ENCODE measurements around the gene RIMS4. TPM values are rescaled to one million over a fixed set of nuclear protein-coding genes. Genes with fewer than 3 reads are reported as not detected.
A peak's percentile ranks its signal among the peaks of the same experiment; 100 is the strongest.

Gene RIMS4
- total RNA-seq, 1 donor from 2014 or later, result not detected

GRCh38 chr20:44747166-44748004, 63.0 kb downstream of the RIMS4 start:
- ATAC-seq (ENCODE audit: low read depth) (no peak), DNase-seq (peak; percentile 32)
- Mint-ChIP-seq H3K4me1 (peaks cover 15% of the 10 kb centered on the region), H3K4me3 (peak overlapping the region; percentile 25), H3K27ac (no peak overlapping the region), H3K9me3 (no peaks in the 10 kb centered on the region), H3K36me3 (ENCODE audit: low read depth) (no peaks in the 10 kb centered on the region), H3K27me3 (peaks cover 36% of the 10 kb centered on the region)
- POLR2A ChIA-PET, result no interaction called here
- TF ChIP-seq, protein P1, sequence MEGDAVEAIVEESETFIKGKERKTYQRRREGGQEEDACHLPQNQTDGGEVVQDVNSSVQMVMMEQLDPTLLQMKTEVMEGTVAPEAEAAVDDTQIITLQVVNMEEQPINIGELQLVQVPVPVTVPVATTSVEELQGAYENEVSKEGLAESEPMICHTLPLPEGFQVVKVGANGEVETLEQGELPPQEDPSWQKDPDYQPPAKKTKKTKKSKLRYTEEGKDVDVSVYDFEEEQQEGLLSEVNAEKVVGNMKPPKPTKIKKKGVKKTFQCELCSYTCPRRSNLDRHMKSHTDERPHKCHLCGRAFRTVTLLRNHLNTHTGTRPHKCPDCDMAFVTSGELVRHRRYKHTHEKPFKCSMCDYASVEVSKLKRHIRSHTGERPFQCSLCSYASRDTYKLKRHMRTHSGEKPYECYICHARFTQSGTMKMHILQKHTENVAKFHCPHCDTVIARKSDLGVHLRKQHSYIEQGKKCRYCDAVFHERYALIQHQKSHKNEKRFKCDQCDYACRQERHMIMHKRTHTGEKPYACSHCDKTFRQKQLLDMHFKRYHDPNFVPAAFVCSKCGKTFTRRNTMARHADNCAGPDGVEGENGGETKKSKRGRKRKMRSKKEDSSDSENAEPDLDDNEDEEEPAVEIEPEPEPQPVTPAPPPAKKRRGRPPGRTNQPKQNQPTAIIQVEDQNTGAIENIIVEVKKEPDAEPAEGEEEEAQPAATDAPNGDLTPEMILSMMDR (IDR thresholded peaks at IDR 0.05), result no peak
- intact Hi-C loops (cut with micrococcal nuclease), result loop anchor here (1.0 to 5.0 kb wide), 3 partner anchors 120 to 360 kb away; no protein-coding TSS in a partner anchor
- CTCF ChIA-PET, result interaction anchor here (0.6 to 1.9 kb wide), 10 partner anchors 9 to 363 kb away, joined by 3 to 10 read pairs (median 4); no protein-coding TSS in a partner anchor

DNA sequence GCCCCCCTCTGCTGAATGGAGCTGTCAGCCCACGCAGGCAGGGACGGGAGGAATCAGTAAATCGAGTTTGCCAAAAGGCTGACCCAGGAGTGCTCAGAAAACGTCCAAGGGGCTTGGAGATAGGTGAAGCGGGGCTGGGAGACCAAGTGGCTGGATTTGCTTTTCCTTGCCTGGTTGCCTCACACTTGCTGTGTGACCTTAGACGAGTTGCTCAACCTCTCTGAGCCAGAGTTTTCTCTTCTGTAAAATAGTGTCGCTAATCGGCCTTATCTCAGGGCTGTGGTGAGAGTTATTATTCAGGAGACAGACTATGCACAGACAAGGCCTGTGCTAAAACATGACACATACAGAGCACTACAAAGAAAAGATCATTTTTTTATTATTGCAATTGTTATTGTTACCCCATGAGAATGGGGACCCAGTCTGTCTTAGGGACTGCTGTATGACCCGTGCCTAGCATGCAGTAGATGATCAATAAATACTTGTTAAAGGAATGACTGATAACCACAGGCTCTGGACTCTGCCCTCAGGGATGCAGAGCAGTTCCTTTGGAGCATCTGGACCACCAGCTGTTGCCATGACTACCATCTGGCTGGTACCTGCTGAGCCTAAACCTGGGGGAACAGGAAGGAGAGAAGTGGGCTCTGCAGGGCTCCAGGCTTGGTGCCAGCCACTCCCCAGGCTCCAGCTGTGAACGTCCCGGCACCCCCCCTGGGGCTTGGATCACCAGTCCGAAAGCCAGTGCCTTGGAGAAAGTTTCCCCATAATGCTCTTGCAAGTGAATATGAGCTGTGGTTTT, 63.8 kb downstream of the RIMS4 start:
- intact Hi-C loops (cut with micrococcal nuclease), result loop anchor here (1.0 to 5.0 kb wide), 3 partner anchors 121 to 359 kb away; no protein-coding TSS in a partner anchor
- H3K9me3 Mint-ChIP-seq, result no peaks in the 10 kb centered on the region
- no peak for DNase-seq

GRCh38 chr20:44745598-44746366, 64.6 kb downstream of the RIMS4 start, which contains the start of gene KCNK15:
Gene KCNK15, plus strand, starts transcription at chr20:44745865. Its CDS starts 46 bp downstream, at chr20:44745911.
- Mint-ChIP-seq H3K27ac (no peak within 1 kb of the TSS), H3K9me3 (no peaks in the 10 kb centered on the region), H3K4me3 (peak within 1 kb of the TSS; percentile 71), H3K4me1 (peaks cover 22% of the 10 kb centered on the region), H3K36me3 (ENCODE audit: low read depth) (no peaks in the 10 kb centered on the region), H3K27me3 (peaks cover 31% of the 10 kb centered on the region)
- ChIA-PET CTCF (interaction anchor here (0.6 kb wide), 1 partner anchor 273 kb away, joined by 3 read pairs; no protein-coding TSS in a partner anchor), POLR2A (interaction anchor here (0.5 kb wide), 1 partner anchor 221 kb away, joined by 3 read pairs; the partner anchor contains the start of gene STK4)
- peak; percentile 37 for DNase-seq
- TF ChIP-seq, protein P1 (IDR thresholded peaks at IDR 0.05), result no peak
- intact Hi-C loops (cut with micrococcal nuclease), result loop anchor here (5.0 kb wide), 2 partner anchors 352 to 358 kb away; no protein-coding TSS in a partner anchor
- peak; percentile 65 for ATAC-seq (ENCODE audit: low read depth)

More for the DNA sequence above, 63.8 kb downstream of the RIMS4 start:
- TF ChIP-seq, protein P1 (IDR thresholded peaks at IDR 0.05), result no peak
- Mint-ChIP-seq H3K27ac (no peak overlapping the region), H3K36me3 (ENCODE audit: low read depth) (no peaks in the 10 kb centered on the region), H3K4me1 (peaks cover 22% of the 10 kb centered on the region), H3K27me3 (peaks cover 37% of the 10 kb centered on the region), H3K4me3 (peak overlapping the region; percentile 71)
- POLR2A ChIA-PET, result interaction anchor here (0.5 kb wide), 1 partner anchor 220 kb away, joined by 3 read pairs; the partner anchor contains the start of gene STK4
- ATAC-seq (ENCODE audit: low read depth), result no peak
- CTCF ChIA-PET, result interaction anchor here (0.6 to 1.9 kb wide), 7 partner anchors 9 to 362 kb away, joined by 3 to 10 read pairs (median 4); no protein-coding TSS in a partner anchor

- intact Hi-C loops (cut with micrococcal nuclease), result loop anchor here (5.0 kb wide), 2 partner anchors 352 to 358 kb away; no protein-coding TSS in a partner anchor
- ChIA-PET POLR2A (no interaction called here), CTCF (interaction anchor here (0.6 kb wide), 1 partner anchor 274 kb away, joined by 3 read pairs; no protein-coding TSS in a partner anchor)
- DNase-seq, result no peak
- Mint-ChIP-seq H3K27me3 (peaks cover 31% of the 10 kb centered on the region), H3K4me1 (peaks cover 22% of the 10 kb centered on the region), H3K9me3 (no peaks in the 10 kb centered on the region), H3K36me3 (ENCODE audit: low read depth) (no peaks in the 10 kb centered on the region), H3K27ac (no peak overlapping the region), H3K4me3 (peak overlapping the region; percentile 70)
- ATAC-seq (ENCODE audit: low read depth), result no peak
- TF ChIP-seq, protein P1 (IDR thresholded peaks at IDR 0.05), result no peak
Measured at GRCh38 chr20:44745122-44745597, 65.2 kb downstream of the RIMS4 start.
